GM03348 (cell line): ENCODE results near the gene PCOLCE2.

Source experiments
- DNase-seq: peaks from one replicate; pipeline ENCODE4 v3.0.0; 2012; ENCODE audit warnings: low spot score

Gene PCOLCE2

DNA sequence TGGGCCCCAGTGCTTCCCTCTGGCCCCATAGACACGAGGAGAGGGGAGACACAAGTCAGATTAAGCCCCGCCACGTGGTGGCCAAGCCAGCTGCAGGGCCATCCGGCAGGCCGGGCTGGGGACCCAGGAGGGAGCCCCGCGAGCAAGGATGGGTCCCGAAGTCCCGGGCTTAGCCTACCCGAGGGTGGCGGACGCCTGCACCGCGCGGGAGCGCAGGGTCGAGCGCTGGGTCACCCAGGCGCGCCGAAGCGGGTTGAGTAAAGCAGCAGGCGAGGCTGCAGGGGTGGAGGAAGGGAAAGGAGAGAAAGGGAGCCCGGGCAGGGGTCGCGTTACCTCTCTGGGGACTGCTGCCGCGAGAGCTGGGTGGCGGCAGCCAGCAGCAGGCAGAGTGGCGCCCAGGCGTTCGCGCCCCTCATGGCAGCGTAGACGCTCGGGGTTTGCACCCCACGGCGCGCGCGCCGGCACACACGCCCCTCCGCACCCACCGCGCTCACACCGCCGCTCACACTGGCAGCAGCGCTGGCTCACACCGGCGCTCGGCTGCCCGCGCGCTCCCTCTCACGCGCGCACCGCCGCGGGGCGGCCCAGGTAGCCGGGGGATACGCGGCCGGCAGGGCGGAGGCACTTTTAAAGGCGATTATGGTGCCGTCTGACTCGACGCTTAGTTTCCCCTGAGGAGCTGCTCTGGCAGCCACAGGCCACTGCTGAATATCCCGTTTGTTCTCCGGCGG lies at the start of gene PCOLCE2:
PCOLCE2 (minus strand) TSS at position 603 of the 731 bp plus-strand sequence; CDS start at position 416, 187 bp downstream.
- DNase-seq: peak; percentile 65

GRCh38 chr3:142935963-142936362 lies 47.1 kb upstream of the PCOLCE2 start:
- no peak for DNase-seq

GRCh38 chr3:142934887-142935269 lies 46.0 kb upstream of the PCOLCE2 start:
- no peak for DNase-seq

DNA sequence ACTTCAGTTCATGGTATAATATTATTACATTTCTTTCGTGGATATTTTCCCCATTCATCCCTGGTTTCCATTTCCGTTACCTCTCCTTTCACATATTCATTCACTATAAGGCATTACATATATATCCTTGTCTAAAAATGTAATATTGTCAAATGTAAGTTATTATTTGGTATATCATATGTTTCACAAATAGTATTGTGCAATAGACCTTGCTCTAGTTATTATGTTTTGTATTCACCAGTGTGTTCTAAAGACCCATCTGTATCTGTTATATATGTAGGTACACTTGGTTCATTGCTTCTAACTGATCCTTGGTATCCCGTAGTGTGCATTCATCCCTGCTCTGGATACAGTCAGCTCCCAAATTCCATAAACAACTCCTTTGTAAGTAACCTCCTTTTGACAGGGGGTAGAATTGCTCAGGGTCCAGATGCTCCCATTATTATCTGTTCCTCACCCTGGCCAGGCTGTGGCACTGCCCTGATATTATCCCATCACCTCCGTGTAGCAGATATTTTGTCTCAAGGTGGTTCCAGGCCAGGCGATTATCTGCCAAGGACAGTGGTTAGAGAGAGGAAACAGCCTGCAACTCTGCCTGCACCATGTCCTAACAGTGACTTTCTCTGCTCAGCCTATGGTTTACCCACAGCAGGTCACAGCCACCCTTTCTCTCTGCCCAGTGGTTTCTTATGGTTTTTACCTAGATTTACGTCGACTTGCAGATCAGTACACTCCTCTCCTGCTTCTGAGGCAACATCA lies 45.4 kb upstream of the PCOLCE2 start:
- DNase-seq: no peak

DNA sequence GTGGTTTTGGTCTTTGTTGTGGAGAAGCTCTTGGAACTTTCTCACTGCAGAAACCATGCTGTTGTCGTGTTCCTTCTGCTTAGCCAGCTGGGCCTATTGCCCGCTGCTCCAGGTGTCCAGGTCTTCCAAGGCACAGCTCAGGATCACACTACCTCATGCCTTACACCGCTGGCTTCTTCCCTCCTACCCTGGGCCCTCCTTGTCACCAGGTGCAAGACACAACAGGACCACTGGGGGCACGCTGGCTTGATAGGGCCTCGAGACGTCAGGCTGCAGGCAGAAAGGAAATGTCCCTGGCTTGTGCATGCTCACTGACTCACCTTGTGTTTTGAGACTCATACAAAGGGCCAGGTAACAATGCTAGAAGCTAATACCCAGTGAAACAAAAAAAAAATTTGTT lies 42.3 kb upstream of the PCOLCE2 start:
- DNase-seq: no peak

GRCh38 chr3:142930463-142930862 lies 41.6 kb upstream of the PCOLCE2 start:
- DNase-seq: no peak

DNA sequence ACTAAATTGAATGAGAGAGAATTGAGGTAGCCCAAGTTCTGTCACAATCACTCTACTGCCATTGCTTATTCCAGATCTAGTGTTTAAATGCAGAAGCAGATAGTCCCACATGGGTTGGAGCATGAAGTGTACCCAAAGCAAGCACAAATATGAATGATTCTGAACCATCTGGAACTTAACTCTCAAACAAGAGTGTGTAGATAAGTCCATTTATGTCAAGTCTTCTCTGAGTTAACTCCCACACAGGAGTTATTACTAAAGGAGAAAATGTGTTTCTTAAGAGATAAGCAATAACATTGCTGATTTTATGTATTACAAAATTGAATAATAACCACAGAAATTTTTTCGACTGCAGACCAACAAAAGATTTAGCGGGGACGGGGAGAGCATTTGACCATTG lies 41.0 kb upstream of the PCOLCE2 start:
- DNase-seq: no peak

- peak; percentile 38 for DNase-seq
These were observed 40.2 kb upstream of the PCOLCE2 start for GRCh38 chr3:142929109-142929508.

GRCh38 chr3:142926368-142926944 lies 37.6 kb upstream of the PCOLCE2 start:
- no peak for DNase-seq

- DNase-seq: no peak
These were observed 36.3 kb upstream of the PCOLCE2 start for GRCh38 chr3:142925140-142925539.

DNA sequence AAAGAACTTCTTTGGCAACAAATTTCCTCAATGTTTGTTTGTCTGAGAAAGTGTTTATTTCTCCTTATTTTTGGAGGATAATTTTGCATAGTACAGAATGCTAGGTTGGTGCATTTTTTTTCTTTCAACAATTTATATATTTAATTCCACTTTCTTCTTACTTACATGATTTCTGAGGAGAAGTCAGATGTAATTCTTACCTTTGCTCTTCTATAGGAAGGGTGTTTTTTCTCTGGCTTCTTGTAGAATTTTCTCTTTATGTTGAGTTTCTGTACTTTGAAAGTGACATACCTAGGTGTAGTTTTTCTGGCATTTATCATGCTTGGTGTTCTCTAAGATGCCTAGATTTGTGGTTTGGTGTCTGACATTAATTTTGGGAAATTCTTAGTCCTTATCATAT lies 34.8 kb upstream of the PCOLCE2 start:
- no peak for DNase-seq

GRCh38 chr3:142916605-142917004 lies 27.7 kb upstream of the PCOLCE2 start:
- no peak for DNase-seq

DNA sequence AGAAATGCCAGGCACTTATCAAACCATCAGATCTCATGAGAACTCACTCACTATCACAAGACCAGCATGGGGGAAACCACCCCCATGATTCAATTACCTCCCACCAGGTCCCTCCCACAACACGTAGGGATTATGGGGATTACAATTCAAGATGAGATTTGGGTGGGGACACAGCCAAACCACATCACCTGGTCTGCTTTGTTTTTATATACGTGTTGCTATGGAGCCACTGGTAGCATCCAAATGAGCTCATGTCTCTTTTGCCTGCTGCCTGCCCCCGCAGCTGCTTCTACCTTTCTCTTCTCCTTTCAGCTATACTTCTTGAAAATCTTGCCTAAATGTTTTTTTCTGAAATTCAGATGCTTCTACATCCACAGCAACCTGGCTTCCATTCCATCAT lies 26.8 kb upstream of the PCOLCE2 start:
- DNase-seq: no peak

GRCh38 chr3:142914286-142914811 lies 25.5 kb upstream of the PCOLCE2 start:
- DNase-seq: no peak

DNA sequence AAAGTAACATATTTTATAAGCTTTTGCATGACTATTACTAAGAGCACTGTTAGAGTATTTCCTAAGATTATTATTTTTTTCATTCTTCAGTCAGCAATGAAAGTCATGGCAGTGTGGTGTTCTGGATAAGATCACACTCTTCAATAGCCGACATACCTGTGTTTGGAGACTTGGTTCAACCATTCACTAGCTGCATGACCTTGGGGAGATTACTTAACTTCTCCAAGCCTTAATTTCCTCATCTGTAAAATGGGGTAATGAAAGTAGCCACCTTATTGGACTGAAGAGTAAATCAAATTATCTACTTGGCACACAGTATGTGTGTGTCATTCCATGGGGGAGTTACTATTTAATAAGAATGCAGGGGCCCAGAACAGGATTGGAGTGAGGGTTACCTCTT lies 24.5 kb upstream of the PCOLCE2 start:
- no peak for DNase-seq

- DNase-seq: peak; percentile 29
These were observed 23.7 kb upstream of the PCOLCE2 start for GRCh38 chr3:142912402-142913172.

- no peak for DNase-seq
These were observed 21.4 kb upstream of the PCOLCE2 start for GRCh38 chr3:142910280-142910679.

DNA sequence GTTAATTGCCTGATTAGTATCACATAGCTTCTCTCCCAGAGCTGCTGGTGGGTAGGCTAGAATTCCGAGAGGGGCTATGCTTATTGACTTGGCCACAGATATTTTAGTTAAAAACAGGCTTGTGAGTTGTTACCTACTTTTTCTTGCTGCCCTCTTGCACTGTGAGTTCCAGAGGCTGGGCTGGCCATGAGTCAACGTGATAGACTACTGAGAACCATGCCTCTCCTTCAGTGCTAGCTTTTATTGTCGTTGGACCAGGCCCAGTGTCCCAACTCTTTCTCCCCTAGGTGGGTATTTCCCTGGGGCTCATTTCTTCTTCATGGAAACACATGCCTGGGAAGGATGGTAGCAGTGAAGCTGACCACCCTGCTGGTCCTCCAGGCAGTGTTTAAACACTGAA lies 20.4 kb upstream of the PCOLCE2 start:
- DNase-seq: no peak

DNA sequence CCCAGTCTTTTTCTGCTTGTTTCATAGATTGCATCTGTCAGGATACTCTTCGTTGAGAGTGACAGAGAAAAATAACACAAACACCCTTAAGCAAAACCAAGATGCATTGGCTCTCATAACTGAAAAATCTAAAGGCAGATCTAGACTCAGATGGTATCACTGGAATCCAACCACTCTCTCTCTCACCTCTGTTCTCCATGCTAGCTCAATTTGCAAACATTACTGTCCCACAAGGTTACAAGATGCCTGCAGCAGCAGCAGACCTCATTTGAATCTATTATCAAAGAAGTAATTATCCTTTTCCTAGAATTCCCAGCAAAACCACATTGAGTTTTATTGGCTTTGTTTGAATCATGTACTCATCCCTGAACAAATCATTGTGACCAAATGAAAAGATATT lies 19.1 kb upstream of the PCOLCE2 start:
- no peak for DNase-seq

GRCh38 chr3:142904639-142905436 lies 16.0 kb upstream of the PCOLCE2 start:
- peak; percentile 29 for DNase-seq

DNA sequence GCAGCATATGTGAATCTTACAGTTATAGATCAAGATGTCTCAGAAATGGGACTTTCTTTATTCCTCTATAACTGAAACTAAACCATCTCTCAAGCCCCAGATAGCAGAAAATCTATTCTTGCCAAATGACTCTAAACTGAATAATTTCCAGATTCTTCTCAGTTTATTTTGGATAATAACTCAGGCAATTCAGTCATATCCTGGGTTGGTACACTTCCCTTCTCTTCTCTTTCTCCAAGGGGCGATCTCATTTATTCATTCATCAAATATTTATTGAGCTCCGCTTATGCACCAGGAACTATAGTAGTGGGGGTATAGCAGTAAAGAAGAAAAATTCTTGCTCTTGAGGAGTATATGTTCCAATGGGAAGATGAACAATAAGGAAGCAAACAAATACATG lies 13.5 kb upstream of the PCOLCE2 start:
- no peak for DNase-seq
